Measurements from ENCODE around the gene HPS4.

Gene HPS4

GRCh38 chr22:26466196-26466595, 17.4 kb downstream of the HPS4 start:
- no peak for DNase-seq (ENCODE audit: low read depth, low spot score)

- DNase-seq (ENCODE audit: low read depth, low spot score): peak; percentile 68
Measured at GRCh38 chr22:26464312-26464711, 19.3 kb downstream of the HPS4 start.

GRCh38 chr22:26463688-26464087, 19.9 kb downstream of the HPS4 start:
- no peak for DNase-seq (ENCODE audit: low read depth, low spot score)

- DNase-seq (ENCODE audit: low read depth, low spot score): peak; percentile 42
Measured at GRCh38 chr22:26463101-26463661, 20.4 kb downstream of the HPS4 start.

GRCh38 chr22:26462641-26463040, 20.9 kb downstream of the HPS4 start:
- no peak for DNase-seq (ENCODE audit: low read depth, low spot score)

GRCh38 chr22:26462051-26462450, 21.5 kb downstream of the HPS4 start:
- DNase-seq (ENCODE audit: low read depth, low spot score): no peak

GRCh38 chr22:26461188-26461810, 22.3 kb downstream of the HPS4 start:
- DNase-seq (ENCODE audit: low read depth, low spot score): peak; percentile 86

- DNase-seq (ENCODE audit: low read depth, low spot score): no peak
Measured at GRCh38 chr22:26460202-26460601, 23.4 kb downstream of the HPS4 start.

GRCh38 chr22:26457661-26458272, 25.8 kb downstream of the HPS4 start:
- no peak for DNase-seq (ENCODE audit: low read depth, low spot score)

- no peak for DNase-seq (ENCODE audit: low read depth, low spot score)
Measured at GRCh38 chr22:26453812-26454500, 29.6 kb downstream of the HPS4 start.

GRCh38 chr22:26453216-26453615, 30.4 kb downstream of the HPS4 start:
- DNase-seq (ENCODE audit: low read depth, low spot score): no peak

- no peak for DNase-seq (ENCODE audit: low read depth, low spot score)
Measured at GRCh38 chr22:26452236-26453016, 31.2 kb downstream of the HPS4 start.

- DNase-seq (ENCODE audit: low read depth, low spot score): no peak
Measured at GRCh38 chr22:26450453-26451185, 33.0 kb downstream of the HPS4 start.

GRCh38 chr22:26448941-26449340, 34.6 kb downstream of the HPS4 start:
- DNase-seq (ENCODE audit: low read depth, low spot score): no peak

GRCh38 chr22:26448334-26448733, 35.2 kb downstream of the HPS4 start:
- no peak for DNase-seq (ENCODE audit: low read depth, low spot score)

- no peak for DNase-seq (ENCODE audit: low read depth, low spot score)
Measured at GRCh38 chr22:26447584-26448329, 35.8 kb downstream of the HPS4 start.

GRCh38 chr22:26446808-26447515, 36.6 kb downstream of the HPS4 start:
- no peak for DNase-seq (ENCODE audit: low read depth, low spot score)

GRCh38 chr22:26445577-26446275, 37.9 kb downstream of the HPS4 start:
- no peak for DNase-seq (ENCODE audit: low read depth, low spot score)

GRCh38 chr22:26444777-26445176, 38.8 kb downstream of the HPS4 start:
- no peak for DNase-seq (ENCODE audit: low read depth, low spot score)

All from ELF-1 (cell line).